ENCODE measurements around the gene GLOD4. TPM values are rescaled to one million over a fixed set of nuclear protein-coding genes. Genes with fewer than 3 reads are reported as not detected.

GLOD4 gene
- total and polyA plus RNA-seq, 2 donors (not counting 1 experiment from before 2014, with no cell fraction given), result 31.7 to 62.8 TPM

GRCh38 chr17:801660-802059, 19.6 kb upstream of the GLOD4 start:
- Histone ChIP-seq H4K20me1 (ENCODE audit: control insufficient read depth, extremely low read depth, insufficient read depth, low read length) (no peaks in the 10 kb centered on the region), H3K4me3 (replicated peaks in 1 of 4; ENCODE audit: control extremely low read depth in 1 of 4, insufficient read depth in 1 of 4, low read depth in 3 of 4, low read length in 4 of 4) (no peak overlapping the region)
- DNase-seq (ENCODE audit: low read depth in 2 of 2), result peak in 1 of 2 donors; percentile 62

GRCh38 chr17:800446-801242, 18.6 kb upstream of the GLOD4 start:
- no peaks in the 10 kb centered on the region for H4K20me1 ChIP-seq (ENCODE audit: control insufficient read depth, extremely low read depth, insufficient read depth, low read length)
- no peak for TF ChIP-seq CTCF (conservative IDR thresholded peaks at IDR 0.05 in 1 of 2, IDR thresholded peaks at IDR 0.05 in 1 of 2; ENCODE audit: low read depth in 1 of 2, low read length in 2 of 2)
- TF ChIP-seq EZH2 (IDR thresholded peaks at IDR 0.05; ENCODE audit: low read length, missing control alignments), result no peak
- no peaks in the 10 kb centered on the region for H3K27me3 ChIP-seq (ENCODE audit: control insufficient read depth, insufficient read depth, low read length)
- peaks cover 6% of the 10 kb centered on the region for H3K36me3 ChIP-seq (ENCODE audit: control insufficient read depth, insufficient read depth, low read length)
- no peak for DNase-seq (ENCODE audit: low read depth in 2 of 2)
- no peak overlapping the region for H3K4me3 ChIP-seq (replicated peaks in 1 of 4; ENCODE audit: control extremely low read depth in 1 of 4, insufficient read depth in 1 of 4, low read depth in 3 of 4, low read length in 4 of 4)
- no peaks in the 10 kb centered on the region for H3K79me2 ChIP-seq (ENCODE audit: control insufficient read depth, insufficient read depth, low read length)
- no peaks in the 10 kb centered on the region for H3K9me3 ChIP-seq (ENCODE audit: control insufficient read depth, insufficient read depth, low read depth, low read length)
- no peak overlapping the region for H2AFZ ChIP-seq (ENCODE audit: low read length)
- H3K4me2 ChIP-seq (ENCODE audit: extremely low read depth, insufficient read depth, low read length), result no peak overlapping the region
- H3K9ac ChIP-seq (ENCODE audit: insufficient read depth, low read length), result no peak overlapping the region
- no peak overlapping the region for H3K27ac ChIP-seq (ENCODE audit: insufficient read depth, low read length)
- no peaks in the 10 kb centered on the region for H3K4me1 ChIP-seq (ENCODE audit: control insufficient read depth, extremely low read depth, insufficient read depth, low read length)

More at GRCh38 chr17:801660-802059, 19.6 kb upstream of the GLOD4 start:
- TF ChIP-seq EZH2 (IDR thresholded peaks at IDR 0.05; ENCODE audit: low read length, missing control alignments), result no peak
- no peak for TF ChIP-seq CTCF (conservative IDR thresholded peaks at IDR 0.05 in 1 of 2, IDR thresholded peaks at IDR 0.05 in 1 of 2; ENCODE audit: low read depth in 1 of 2, low read length in 2 of 2)
- no peak overlapping the region for H2AFZ ChIP-seq (ENCODE audit: low read length)
- no peaks in the 10 kb centered on the region for H3K9me3 ChIP-seq (ENCODE audit: control insufficient read depth, insufficient read depth, low read depth, low read length)
- H3K4me1 ChIP-seq (ENCODE audit: control insufficient read depth, extremely low read depth, insufficient read depth, low read length), result no peaks in the 10 kb centered on the region
- H3K36me3 ChIP-seq (ENCODE audit: control insufficient read depth, insufficient read depth, low read length), result peaks cover 6% of the 10 kb centered on the region
- H3K9ac ChIP-seq (ENCODE audit: insufficient read depth, low read length), result no peak overlapping the region
- H3K79me2 ChIP-seq (ENCODE audit: control insufficient read depth, insufficient read depth, low read length), result no peaks in the 10 kb centered on the region
- no peak overlapping the region for H3K4me2 ChIP-seq (ENCODE audit: extremely low read depth, insufficient read depth, low read length)
- H3K27ac ChIP-seq (ENCODE audit: insufficient read depth, low read length), result no peak overlapping the region
- H3K27me3 ChIP-seq (ENCODE audit: control insufficient read depth, insufficient read depth, low read length), result no peaks in the 10 kb centered on the region

GRCh38 chr17:799261-799660, 17.2 kb upstream of the GLOD4 start:
- Histone ChIP-seq H4K20me1 (ENCODE audit: control insufficient read depth, extremely low read depth, insufficient read depth, low read length) (no peaks in the 10 kb centered on the region), H3K36me3 (ENCODE audit: control insufficient read depth, insufficient read depth, low read length) (peaks cover 6% of the 10 kb centered on the region), H3K79me2 (ENCODE audit: control insufficient read depth, insufficient read depth, low read length) (no peaks in the 10 kb centered on the region), H3K27me3 (ENCODE audit: control insufficient read depth, insufficient read depth, low read length) (no peaks in the 10 kb centered on the region), H3K9me3 (ENCODE audit: control insufficient read depth, insufficient read depth, low read depth, low read length) (no peaks in the 10 kb centered on the region), H3K4me1 (ENCODE audit: control insufficient read depth, extremely low read depth, insufficient read depth, low read length) (peaks cover 3% of the 10 kb centered on the region), H2AFZ (ENCODE audit: low read length) (no peak overlapping the region), H3K9ac (ENCODE audit: insufficient read depth, low read length) (no peak overlapping the region), H3K27ac (ENCODE audit: insufficient read depth, low read length) (no peak overlapping the region), H3K4me3 (replicated peaks in 1 of 4; ENCODE audit: control extremely low read depth in 1 of 4, insufficient read depth in 1 of 4, low read depth in 3 of 4, low read length in 4 of 4) (no peak overlapping the region), H3K4me2 (ENCODE audit: extremely low read depth, insufficient read depth, low read length) (no peak overlapping the region)
- TF ChIP-seq CTCF (conservative IDR thresholded peaks at IDR 0.05 in 1 of 2, IDR thresholded peaks at IDR 0.05 in 1 of 2; ENCODE audit: low read depth in 1 of 2, low read length in 2 of 2) (no peak), EZH2 (IDR thresholded peaks at IDR 0.05; ENCODE audit: low read length, missing control alignments) (no peak)
- DNase-seq (ENCODE audit: low read depth in 2 of 2), result no peak

Measured in fibroblast of lung (primary cell).